A673 (cell line): ENCODE data around the gene CDC42BPB.

Experiments used
- EZH2 ChIP-seq: fragments of 200-600 bp; sonication (generic); IDR thresholded peaks from 2 replicates; pipeline ENCODE4 v1.6.1; 2017; ENCODE audit warnings: borderline replicate concordance, low read depth, mild to moderate bottlenecking, mixed read lengths, antibody characterized with exemption, low read length; ENCODE audit not compliant: poor library complexity, severe bottlenecking
- TF ChIP-seq, protein P1 (sequence below): fragments of 300-800, 200-600 bp; sonication (generic); conservative IDR thresholded peaks from 2 replicates; pipeline ENCODE4 v1.5.1; 2017; ENCODE audit warnings: low read depth, mild to moderate bottlenecking, antibody characterized with exemption, low read length, moderate library complexity, mixed read lengths

DNA sequence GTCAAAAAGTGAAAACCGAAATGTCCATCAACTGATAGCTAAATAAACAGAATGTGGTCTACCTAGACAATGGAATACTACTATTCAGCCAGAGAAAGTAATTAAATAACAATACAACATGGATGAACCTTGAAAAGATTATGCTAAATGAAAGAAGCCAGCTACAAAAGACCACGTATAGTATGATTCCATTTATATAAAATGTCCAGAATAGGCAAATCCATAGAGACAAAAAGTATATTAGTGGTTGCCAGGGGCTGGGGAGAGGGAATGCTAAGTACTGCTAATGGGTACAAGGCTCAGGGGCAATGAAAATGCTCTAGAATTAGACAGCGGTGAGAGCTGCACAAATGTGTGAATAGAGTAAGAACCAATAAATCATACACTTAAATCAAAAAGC, 29.9 kb downstream of the CDC42BPB start:
- TF ChIP-seq, protein P1, sequence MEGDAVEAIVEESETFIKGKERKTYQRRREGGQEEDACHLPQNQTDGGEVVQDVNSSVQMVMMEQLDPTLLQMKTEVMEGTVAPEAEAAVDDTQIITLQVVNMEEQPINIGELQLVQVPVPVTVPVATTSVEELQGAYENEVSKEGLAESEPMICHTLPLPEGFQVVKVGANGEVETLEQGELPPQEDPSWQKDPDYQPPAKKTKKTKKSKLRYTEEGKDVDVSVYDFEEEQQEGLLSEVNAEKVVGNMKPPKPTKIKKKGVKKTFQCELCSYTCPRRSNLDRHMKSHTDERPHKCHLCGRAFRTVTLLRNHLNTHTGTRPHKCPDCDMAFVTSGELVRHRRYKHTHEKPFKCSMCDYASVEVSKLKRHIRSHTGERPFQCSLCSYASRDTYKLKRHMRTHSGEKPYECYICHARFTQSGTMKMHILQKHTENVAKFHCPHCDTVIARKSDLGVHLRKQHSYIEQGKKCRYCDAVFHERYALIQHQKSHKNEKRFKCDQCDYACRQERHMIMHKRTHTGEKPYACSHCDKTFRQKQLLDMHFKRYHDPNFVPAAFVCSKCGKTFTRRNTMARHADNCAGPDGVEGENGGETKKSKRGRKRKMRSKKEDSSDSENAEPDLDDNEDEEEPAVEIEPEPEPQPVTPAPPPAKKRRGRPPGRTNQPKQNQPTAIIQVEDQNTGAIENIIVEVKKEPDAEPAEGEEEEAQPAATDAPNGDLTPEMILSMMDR, result no peak
- TF ChIP-seq EZH2, result no peak
